GM12878 (cell line): ENCODE measurements around the gene SKIDA1.

Source experiments
- BHLHE40 ChIP-seq, 2 experiments: fragments of 450-650 bp in 1 of 2; IDR thresholded peaks; 2 replicates each; pipeline ENCODE4 v1.6.1; 2011 to 2017; ENCODE audit warnings: low read depth in 2 of 2, borderline replicate concordance in 1 of 2, improper control_type of control experiment in 1 of 2, low read length in 1 of 2, mild to moderate bottlenecking in 1 of 2
- CBFB ChIP-seq: IDR thresholded peaks from 2 replicates; pipeline ENCODE4 v1.6.1; 2016; ENCODE audit warnings: antibody characterized with exemption, low read depth
- IRF4 ChIP-seq: IDR thresholded peaks from 2 replicates; pipeline ENCODE4 v1.6.1; 2011; ENCODE audit warnings: low read depth, low read length
- MXI1 ChIP-seq: fragments of 150-350 bp; IDR thresholded peaks from 2 replicates; pipeline ENCODE4 v1.6.1; 2011; ENCODE audit warnings: low read depth, mild to moderate bottlenecking, inconsistent platforms, low read length, improper control_type of control experiment
- POLR2A ChIP-seq: IDR thresholded peaks from 2 replicates; pipeline ENCODE4 v1.6.1; 2011; ENCODE audit warnings: low read depth, mild to moderate bottlenecking, low read length
- RAD21 ChIP-seq: IDR thresholded peaks from 2 replicates; pipeline ENCODE4 v1.6.1; 2011; ENCODE audit warnings: mild to moderate bottlenecking, low read depth, low read length, moderate library complexity; ENCODE audit not compliant: insufficient read depth
- SP1 ChIP-seq: IDR thresholded peaks from one replicate; pipeline ENCODE4 v1.6.1; 2011; ENCODE audit warnings: low read depth, low read length
- SUPT20H ChIP-seq: IDR thresholded peaks from 2 replicates; pipeline ENCODE4 v1.6.1; 2011; ENCODE audit warnings: low read depth, mild to moderate bottlenecking, low read length, moderate library complexity, borderline replicate concordance; ENCODE audit not compliant: control insufficient read depth
- TCF7 ChIP-seq: IDR thresholded peaks from 2 replicates; pipeline ENCODE4 v1.6.1; 2014; ENCODE audit warnings: antibody characterized with exemption, borderline replicate concordance
- TF ChIP-seq, protein P1 (sequence below), 3 experiments: IDR thresholded peaks in 2 of 3; conservative IDR thresholded peaks in 1 of 3; 2 replicates each; pipeline ENCODE4 v1.5.1; 2011; ENCODE audit warnings: low read depth in 3 of 3, low read length in 3 of 3, mild to moderate bottlenecking in 3 of 3, control low read depth in 2 of 3, moderate library complexity in 2 of 3, inconsistent platforms in 1 of 3, mixed read lengths in 1 of 3; ENCODE audit not compliant: control insufficient read depth in 2 of 3, insufficient read depth in 1 of 3; ENCODE audit errors: extremely low read depth in 1 of 3
- TF ChIP-seq, protein P2 (sequence below): IDR thresholded peaks from 2 replicates; pipeline ENCODE4 v1.6.1; 2012; ENCODE audit warnings: low read depth, low read length, improper control_type of control experiment

DNA sequence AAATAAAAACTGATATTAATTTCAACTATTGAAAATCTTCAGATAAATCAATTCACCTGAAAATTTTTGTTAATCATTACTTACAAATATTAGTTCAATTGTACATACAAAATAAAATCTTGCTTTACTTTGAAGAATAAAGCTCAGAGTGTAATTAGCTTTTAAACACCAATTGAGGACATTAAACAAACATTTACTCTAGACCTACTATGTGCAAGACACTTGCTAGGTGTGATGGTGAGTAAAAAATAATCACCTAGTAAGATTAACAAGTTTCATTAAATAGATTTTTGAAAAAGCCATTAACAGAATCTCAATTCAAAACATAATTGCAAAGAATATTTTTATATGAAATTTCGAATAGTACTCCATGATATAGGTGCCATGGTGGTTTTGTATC lies 4.7 kb upstream of the SKIDA1 start:
- TF ChIP-seq BHLHE40 (IDR thresholded peaks at IDR 0.05; ENCODE audit: borderline replicate concordance in 1 of 2, low read depth in 2 of 2, low read length in 1 of 2) (no peak), TCF7 (no peak), IRF4 (no peak), CBFB (no peak), RAD21 (no peak), SP1 (no peak), POLR2A (no peak), MXI1 (no peak), SUPT20H (no peak)
- TF ChIP-seq, protein P1, sequence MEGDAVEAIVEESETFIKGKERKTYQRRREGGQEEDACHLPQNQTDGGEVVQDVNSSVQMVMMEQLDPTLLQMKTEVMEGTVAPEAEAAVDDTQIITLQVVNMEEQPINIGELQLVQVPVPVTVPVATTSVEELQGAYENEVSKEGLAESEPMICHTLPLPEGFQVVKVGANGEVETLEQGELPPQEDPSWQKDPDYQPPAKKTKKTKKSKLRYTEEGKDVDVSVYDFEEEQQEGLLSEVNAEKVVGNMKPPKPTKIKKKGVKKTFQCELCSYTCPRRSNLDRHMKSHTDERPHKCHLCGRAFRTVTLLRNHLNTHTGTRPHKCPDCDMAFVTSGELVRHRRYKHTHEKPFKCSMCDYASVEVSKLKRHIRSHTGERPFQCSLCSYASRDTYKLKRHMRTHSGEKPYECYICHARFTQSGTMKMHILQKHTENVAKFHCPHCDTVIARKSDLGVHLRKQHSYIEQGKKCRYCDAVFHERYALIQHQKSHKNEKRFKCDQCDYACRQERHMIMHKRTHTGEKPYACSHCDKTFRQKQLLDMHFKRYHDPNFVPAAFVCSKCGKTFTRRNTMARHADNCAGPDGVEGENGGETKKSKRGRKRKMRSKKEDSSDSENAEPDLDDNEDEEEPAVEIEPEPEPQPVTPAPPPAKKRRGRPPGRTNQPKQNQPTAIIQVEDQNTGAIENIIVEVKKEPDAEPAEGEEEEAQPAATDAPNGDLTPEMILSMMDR (IDR thresholded peaks at IDR 0.05 in 2 of 3, conservative IDR thresholded peaks at IDR 0.05 in 1 of 3; ENCODE audit: control insufficient read depth in 2 of 3, extremely low read depth in 1 of 3, insufficient read depth in 1 of 3, low read depth in 3 of 3, low read length in 3 of 3), result no peak
- TF ChIP-seq, protein P2, sequence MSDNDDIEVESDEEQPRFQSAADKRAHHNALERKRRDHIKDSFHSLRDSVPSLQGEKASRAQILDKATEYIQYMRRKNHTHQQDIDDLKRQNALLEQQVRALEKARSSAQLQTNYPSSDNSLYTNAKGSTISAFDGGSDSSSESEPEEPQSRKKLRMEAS, result no peak
